Measurements from ENCODE around the gene MIB1. TPM values are rescaled to one million over a fixed set of nuclear protein-coding genes. Genes with fewer than 3 reads are reported as not detected.
"Not testable (repeated sequence)": the region's sequence is repeated elsewhere in the genome, so short reads cannot be mapped to it uniquely, and the experiment has no call there.

Gene MIB1
- polyA plus RNA-seq, 1 donor, result 78.9 TPM

- no peak for DNase-seq
Measured at GRCh38 chr18:21742315-21742687, 1.7 kb downstream of the MIB1 start.

GRCh38 chr18:21743166-21743832 is 2.7 kb downstream of the MIB1 start:
- no peak for DNase-seq

GRCh38 chr18:21745231-21745630 is 4.6 kb downstream of the MIB1 start:
- no peak for DNase-seq

GRCh38 chr18:21747268-21747667 is 6.7 kb downstream of the MIB1 start:
- DNase-seq, result no peak

- DNase-seq, result no peak
Measured at GRCh38 chr18:21747764-21748693, 7.4 kb downstream of the MIB1 start.

- DNase-seq, result no peak
Measured at GRCh38 chr18:21757833-21758232, 17.2 kb downstream of the MIB1 start.

GRCh38 chr18:21759836-21760235 is 19.2 kb downstream of the MIB1 start:
- DNase-seq, result no peak

- no peak for DNase-seq
Measured at GRCh38 chr18:21760321-21760720, 19.7 kb downstream of the MIB1 start.

GRCh38 chr18:21761471-21762115 is 21.0 kb downstream of the MIB1 start:
- no peak for DNase-seq

- no peak for DNase-seq
Measured at GRCh38 chr18:21762181-21762772, 21.7 kb downstream of the MIB1 start.

GRCh38 chr18:21763846-21764646 is 23.5 kb downstream of the MIB1 start:
- no peak for DNase-seq

- no peak for DNase-seq
Measured at GRCh38 chr18:21769206-21769605, 28.6 kb downstream of the MIB1 start.

- no peak for DNase-seq
Measured at GRCh38 chr18:21774722-21775121, 34.1 kb downstream of the MIB1 start.

- no peak for DNase-seq
Measured at GRCh38 chr18:21777814-21778213, 37.2 kb downstream of the MIB1 start.

- DNase-seq, result no peak
Measured at GRCh38 chr18:21786526-21786925, 45.9 kb downstream of the MIB1 start.

GRCh38 chr18:21796089-21796488 is 55.5 kb downstream of the MIB1 start:
- DNase-seq, result not testable (repeated sequence)

- no peak for DNase-seq
Measured at GRCh38 chr18:21798126-21798525, 57.5 kb downstream of the MIB1 start.

GRCh38 chr18:21799721-21800120 is 59.1 kb downstream of the MIB1 start:
- no peak for DNase-seq

- DNase-seq, result no peak
Measured at GRCh38 chr18:21803495-21803894, 62.9 kb downstream of the MIB1 start.

- no peak for DNase-seq
Measured at GRCh38 chr18:21805771-21806366, 65.3 kb downstream of the MIB1 start.

GRCh38 chr18:21808185-21808584 is 67.6 kb downstream of the MIB1 start:
- no peak for DNase-seq

All from left kidney (tissue), 2 donors.